HL-60 (cell line): Measurements from ENCODE around the gene DOCK8.
"Not testable (repeated sequence)": the region's sequence is repeated elsewhere in the genome, so short reads cannot be mapped to it uniquely, and the experiment has no call there.

Experiments
- DNase-seq, 2 experiments: peaks; one replicate each; pipeline ENCODE4 v3.0.0-alpha.2; 2010 to 2020; ENCODE audit warnings: low read depth in 1 of 2, low spot score in 1 of 2
- H3K27ac ChIP-seq: fragments of 250-450 bp; sonication (Bioruptor Pico); replicated peaks from 2 replicates; pipeline ENCODE4 v1.5.1; 2020; ENCODE audit warnings: mild to moderate bottlenecking, moderate library complexity
- H3K27me3 ChIP-seq: fragments of 250-450 bp; sonication (Bioruptor Pico); 2 replicates; pipeline ENCODE4 v1.5.1; 2021; ENCODE audit warnings: mild to moderate bottlenecking, moderate library complexity; ENCODE audit not compliant: insufficient read depth, poor library complexity, severe bottlenecking
- H3K4me3 ChIP-seq: replicated peaks from 2 replicates; pipeline ENCODE4 v1.5.1; 2011; ENCODE audit warnings: mild to moderate bottlenecking, control low read depth, low read length; ENCODE audit not compliant: insufficient read depth
- CTCF ChIP-seq: IDR thresholded peaks from one replicate; pipeline ENCODE4 v1.5.1; 2011; ENCODE audit warnings: low read length, control low read depth, inconsistent platforms; ENCODE audit not compliant: insufficient read depth
- GABPA ChIP-seq: IDR thresholded peaks from 2 replicates; pipeline ENCODE4 v1.6.1; 2012; ENCODE audit warnings: low read depth
- POLR2AphosphoS5 ChIP-seq: IDR thresholded peaks from 2 replicates; pipeline ENCODE4 v1.6.1; 2012; ENCODE audit warnings: low read depth
- REST ChIP-seq: IDR thresholded peaks from 2 replicates; pipeline ENCODE4 v1.6.1; 2012; ENCODE audit warnings: low read depth; ENCODE audit not compliant: insufficient replicate concordance
- SPI1 ChIP-seq: IDR thresholded peaks from 2 replicates; pipeline ENCODE4 v1.6.1; 2012; ENCODE audit warnings: low read depth, mild to moderate bottlenecking, borderline replicate concordance

Gene DOCK8

DNA sequence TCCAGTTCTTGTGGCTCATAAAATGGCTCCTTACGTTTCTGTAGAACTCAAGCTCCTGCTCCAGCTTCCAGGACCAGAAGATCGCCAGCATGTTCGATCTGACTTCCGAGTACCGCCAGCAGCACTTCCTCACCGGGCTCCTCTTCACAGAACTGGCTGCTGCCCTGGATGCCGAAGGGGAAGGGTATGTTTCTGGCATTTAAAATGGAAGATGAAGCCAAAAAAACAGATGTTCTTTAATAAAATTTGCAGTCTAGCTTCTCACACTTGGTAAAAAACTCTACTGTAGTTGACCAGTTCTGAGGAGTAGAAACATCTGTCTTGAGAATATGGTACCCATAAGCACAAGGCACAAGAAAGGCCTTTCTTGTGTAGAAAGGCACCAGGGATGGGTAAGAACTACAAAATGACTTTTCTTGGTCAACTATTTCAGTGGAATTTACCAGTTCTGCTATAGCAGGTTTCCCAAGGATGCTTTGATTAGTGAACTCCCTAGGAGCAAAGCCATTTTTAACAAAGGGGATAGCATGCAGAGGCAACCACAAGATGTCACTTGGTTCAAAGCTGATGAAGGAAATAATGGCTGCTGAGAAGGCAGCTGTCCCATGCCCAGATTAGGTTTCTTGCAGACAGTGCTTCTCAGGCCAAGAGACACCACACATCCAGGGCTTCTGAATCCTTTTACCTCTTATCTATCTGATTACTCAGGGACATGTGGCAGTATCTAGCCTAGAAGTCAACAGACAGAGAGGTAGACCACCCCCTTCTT is 192.4 kb downstream of the DOCK8 start:
- no peaks in the 10 kb centered on the region for H3K27me3 ChIP-seq
- no peak for DNase-seq
- TF ChIP-seq GABPA (no peak), SPI1 (no peak), REST (no peak), POLR2AphosphoS5 (no peak), CTCF (no peak)
- no peak overlapping the region for H3K27ac ChIP-seq
- no peak overlapping the region for H3K4me3 ChIP-seq

GRCh38 chr9:409655-410054 is 195.0 kb downstream of the DOCK8 start:
- not testable (repeated sequence) for DNase-seq, H3K27ac ChIP-seq, H3K27me3 ChIP-seq, H3K4me3 ChIP-seq

- H3K4me3 ChIP-seq: no peak overlapping the region
- no peak overlapping the region for H3K27ac ChIP-seq
- H3K27me3 ChIP-seq: no peaks in the 10 kb centered on the region
- no peak for TF ChIP-seq POLR2AphosphoS5
- DNase-seq: no peak
These were observed 199.9 kb downstream of the DOCK8 start for GRCh38 chr9:414595-414994.

DNA sequence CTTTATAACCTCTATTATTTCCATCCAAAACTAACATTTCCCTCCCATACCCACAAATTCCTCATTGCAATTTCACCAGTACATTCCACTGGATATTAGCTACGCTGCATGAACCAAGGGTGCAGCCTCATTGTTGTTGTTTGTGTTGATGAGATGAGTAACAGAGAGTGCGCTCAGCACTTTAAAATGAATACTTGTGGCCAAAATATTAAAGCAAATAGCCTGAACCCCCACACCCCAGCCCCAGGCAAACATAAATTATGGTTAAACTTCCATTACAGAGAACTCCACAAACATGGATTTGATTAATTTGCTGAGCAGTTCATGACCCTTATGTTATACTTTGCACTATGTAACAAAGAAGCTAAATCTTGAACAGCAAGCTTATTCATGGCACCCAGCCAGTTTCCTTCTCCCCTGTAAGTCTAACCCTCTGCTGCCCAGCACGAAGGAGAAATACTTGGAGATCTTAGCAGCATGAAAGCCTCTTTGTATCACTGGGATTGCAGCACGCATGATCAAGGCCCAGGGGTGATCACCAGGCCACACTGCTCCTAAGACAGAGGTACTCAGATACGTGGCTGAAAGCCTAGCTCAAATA is 205.0 kb downstream of the DOCK8 start:
- no peak overlapping the region for H3K4me3 ChIP-seq
- TF ChIP-seq GABPA (no peak), POLR2AphosphoS5 (no peak), CTCF (no peak), REST (no peak), SPI1 (no peak)
- H3K27ac ChIP-seq: no peak overlapping the region
- no peak for DNase-seq
- H3K27me3 ChIP-seq: no peaks in the 10 kb centered on the region

DNA sequence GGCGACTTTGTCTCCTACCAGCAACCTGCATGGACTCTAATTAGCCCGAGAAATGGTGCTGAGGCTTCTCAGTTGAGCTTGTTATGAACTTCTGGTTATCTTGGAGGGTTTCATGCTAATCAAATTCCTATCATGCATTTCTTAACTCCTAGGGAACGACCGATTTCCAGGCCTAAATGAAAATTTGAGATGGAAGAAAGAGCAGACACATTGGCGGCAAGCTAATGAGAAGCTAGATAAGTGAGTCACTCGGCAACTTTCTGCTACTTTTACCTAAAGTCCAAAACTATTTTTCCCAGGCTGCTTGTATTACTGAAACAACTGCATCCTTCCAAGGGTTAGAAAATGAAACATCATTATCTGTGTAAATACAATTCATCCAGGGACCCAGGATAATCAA is 207.2 kb downstream of the DOCK8 start:
- Histone ChIP-seq H3K4me3 (no peak overlapping the region), H3K27me3 (no peaks in the 10 kb centered on the region), H3K27ac (no peak overlapping the region)
- no peak for DNase-seq
- no peak for TF ChIP-seq POLR2AphosphoS5
